ENCODE results near the gene ZNF736. TPM values are rescaled to one million over a fixed set of nuclear protein-coding genes. Genes with fewer than 3 reads are reported as not detected.
A peak's percentile ranks its signal among the peaks of the same experiment; 100 is the strongest.

ZNF736 gene
- total RNA-seq: 10 to 100 TPM; 16.2 to 31.6 TPM
- polyA plus RNA-seq: 1 to 10 TPM; 2.7 to 4.7 TPM
- long read RNA-seq, donor 1, full-length matches to known transcripts: 7 of 7 reads
- long read RNA-seq, donor 1, partial matches to known transcripts: 0 of 7 reads
- long read RNA-seq, donor 1, other reads (novel, unspliced or antisense): 0 of 7 reads
- long read RNA-seq, donor 2, full-length matches to known transcripts: 4 of 4 reads
- long read RNA-seq, donor 2, partial matches to known transcripts: 0 of 4 reads
- long read RNA-seq, donor 2, other reads (novel, unspliced or antisense): 0 of 4 reads
- long read RNA-seq, donor 3, full-length matches to known transcripts: 3 of 3 reads
- long read RNA-seq, donor 3, partial matches to known transcripts: 0 of 3 reads
- long read RNA-seq, donor 3, other reads (novel, unspliced or antisense): 0 of 3 reads
- long read RNA-seq, donor 4, full-length matches to known transcripts: 2 of 2 reads
- long read RNA-seq, donor 4, partial matches to known transcripts: 0 of 2 reads
- long read RNA-seq, donor 4, other reads (novel, unspliced or antisense): 0 of 2 reads
- long read RNA-seq, donor 5, partial matches to known transcripts: 7 of 11 reads
- long read RNA-seq, donor 5, other reads (novel, unspliced or antisense): 0 of 11 reads

DNA sequence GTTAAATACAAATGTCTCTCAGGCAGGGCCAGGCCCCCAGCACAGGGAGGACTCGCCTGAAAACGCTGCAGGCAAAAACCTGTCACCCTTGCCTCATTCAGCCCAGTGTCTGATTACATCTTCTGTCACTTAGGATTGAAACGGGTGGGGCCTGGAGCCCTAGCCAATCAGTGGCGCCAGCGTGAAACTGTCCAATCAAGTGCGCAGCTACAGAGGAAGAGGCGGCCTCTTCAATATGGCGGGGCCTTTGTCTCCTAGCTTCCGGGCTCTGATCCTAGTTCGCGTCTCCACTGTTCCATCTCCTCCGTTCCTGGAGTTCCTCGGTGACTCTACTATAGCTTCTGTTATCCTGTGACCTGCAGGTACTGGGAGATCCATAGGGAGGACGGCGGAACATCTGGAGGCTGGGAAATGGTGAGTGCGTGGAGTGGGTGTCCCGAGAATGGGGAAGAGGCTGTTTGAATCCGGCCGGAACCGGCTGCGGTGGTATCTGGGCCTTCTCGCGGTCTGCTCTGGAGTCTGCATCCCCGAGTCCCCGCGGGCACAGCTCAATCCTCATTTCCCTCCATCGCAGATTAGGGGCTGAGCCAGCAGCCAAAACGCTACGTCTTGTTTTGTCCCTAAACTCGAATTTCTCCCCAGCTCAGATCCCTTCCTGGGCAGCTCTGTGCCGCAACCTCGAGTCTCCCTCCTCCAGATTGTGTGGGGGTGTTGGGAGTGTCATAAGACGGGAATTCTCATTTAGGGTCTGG, at the start of gene ZNF736:
ZNF736 (plus strand) TSS at position 222 of the 752 bp plus-strand sequence; CDS start at position 412, 190 bp downstream.
- Histone ChIP-seq H3K9ac (ENCODE audit: insufficient read depth in 1 of 2, low read length in 2 of 2) (peak within 1 kb of the TSS; percentile 91 to 98), H3K4me1 (ENCODE audit: control insufficient read depth in 5 of 5, insufficient read depth in 5 of 5, low read length in 5 of 5) (peaks cover 0 to 16% (median 6%) of the 10 kb centered on the region in 5 donors), H3K9me3 (ENCODE audit: control insufficient read depth in 4 of 4, insufficient read depth in 3 of 4, low read length in 3 of 4) (peaks cover 0 to 2% (median 0%) of the 10 kb centered on the region in 4 donors), H3K36me3 (ENCODE audit: control insufficient read depth in 4 of 4, insufficient read depth in 4 of 4, low read length in 4 of 4) (peaks cover 0 to 4% (median 0%) of the 10 kb centered on the region in 4 donors), H3K4me3 (peak within 1 kb of the TSS; percentile 94), H3K27ac (ENCODE audit: low read depth in 1 of 2, low read length in 1 of 2) (peak within 1 kb of the TSS; percentile 57 to 98), H3K27me3 (ENCODE audit: control insufficient read depth in 3 of 3, insufficient read depth in 3 of 3, low read length in 2 of 3) (no peaks in the 10 kb centered on the region)
- TF ChIP-seq, protein P1, sequence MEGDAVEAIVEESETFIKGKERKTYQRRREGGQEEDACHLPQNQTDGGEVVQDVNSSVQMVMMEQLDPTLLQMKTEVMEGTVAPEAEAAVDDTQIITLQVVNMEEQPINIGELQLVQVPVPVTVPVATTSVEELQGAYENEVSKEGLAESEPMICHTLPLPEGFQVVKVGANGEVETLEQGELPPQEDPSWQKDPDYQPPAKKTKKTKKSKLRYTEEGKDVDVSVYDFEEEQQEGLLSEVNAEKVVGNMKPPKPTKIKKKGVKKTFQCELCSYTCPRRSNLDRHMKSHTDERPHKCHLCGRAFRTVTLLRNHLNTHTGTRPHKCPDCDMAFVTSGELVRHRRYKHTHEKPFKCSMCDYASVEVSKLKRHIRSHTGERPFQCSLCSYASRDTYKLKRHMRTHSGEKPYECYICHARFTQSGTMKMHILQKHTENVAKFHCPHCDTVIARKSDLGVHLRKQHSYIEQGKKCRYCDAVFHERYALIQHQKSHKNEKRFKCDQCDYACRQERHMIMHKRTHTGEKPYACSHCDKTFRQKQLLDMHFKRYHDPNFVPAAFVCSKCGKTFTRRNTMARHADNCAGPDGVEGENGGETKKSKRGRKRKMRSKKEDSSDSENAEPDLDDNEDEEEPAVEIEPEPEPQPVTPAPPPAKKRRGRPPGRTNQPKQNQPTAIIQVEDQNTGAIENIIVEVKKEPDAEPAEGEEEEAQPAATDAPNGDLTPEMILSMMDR (IDR thresholded peaks at IDR 0.05; ENCODE audit: control extremely low read depth, extremely low read depth): no peak
- DNase-seq (peak; percentile 94 to 97 (median 97)), ATAC-seq (ENCODE audit: insufficient read depth, low FRiP score) (peak; percentile 100)
- WGBS, 2 donors: 0% methylated on average over 33 of the region's 33 CpGs

DNA sequence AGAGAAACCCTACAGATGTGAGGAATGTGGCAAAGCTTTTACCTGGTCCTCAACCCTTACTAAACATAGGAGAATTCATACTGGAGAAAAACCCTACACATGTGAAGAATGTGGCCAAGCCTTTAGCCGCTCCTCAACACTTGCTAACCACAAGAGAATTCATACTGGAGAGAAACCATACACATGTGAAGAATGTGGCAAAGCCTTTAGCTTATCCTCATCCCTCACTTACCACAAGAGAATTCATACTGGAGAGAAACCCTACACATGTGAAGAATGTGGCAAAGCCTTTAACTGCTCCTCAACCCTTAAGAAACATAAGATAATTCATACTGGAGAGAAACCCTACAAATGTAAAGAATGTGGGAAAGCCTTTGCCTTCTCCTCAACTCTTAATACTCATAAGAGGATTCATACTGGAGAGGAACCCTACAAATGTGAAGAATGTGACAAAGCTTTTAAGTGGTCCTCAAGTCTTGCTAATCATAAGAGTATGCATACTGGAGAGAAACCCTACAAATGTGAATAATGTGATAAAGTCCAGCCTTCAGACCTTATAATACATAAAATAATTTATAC, 47.3 kb upstream of the ZNF736 start:
- no peaks in the 10 kb centered on the region for H3K27me3 ChIP-seq (ENCODE audit: control insufficient read depth in 3 of 3, insufficient read depth in 3 of 3, low read length in 2 of 3)
- no peak overlapping the region for H3K27ac ChIP-seq (ENCODE audit: low read depth in 1 of 2, low read length in 1 of 2)
- no peak for DNase-seq
- peaks cover 0 to 25% (median 8%) of the 10 kb centered on the region in 4 donors for H3K9me3 ChIP-seq (ENCODE audit: control insufficient read depth in 4 of 4, insufficient read depth in 3 of 4, low read length in 3 of 4)
- H3K36me3 ChIP-seq (ENCODE audit: control insufficient read depth in 4 of 4, insufficient read depth in 4 of 4, low read length in 4 of 4): no peaks in the 10 kb centered on the region
- H3K9ac ChIP-seq (ENCODE audit: insufficient read depth in 1 of 2, low read length in 2 of 2): no peak overlapping the region
- no peak for ATAC-seq (ENCODE audit: insufficient read depth, low FRiP score)
- TF ChIP-seq, protein P1 (IDR thresholded peaks at IDR 0.05; ENCODE audit: control extremely low read depth, extremely low read depth): no peak
- no peaks in the 10 kb centered on the region for H3K4me1 ChIP-seq (ENCODE audit: control insufficient read depth in 5 of 5, insufficient read depth in 5 of 5, low read length in 5 of 5)
- 77 to 86% methylated on average over 1 of the region's 1 CpG for WGBS, 2 donors
- H3K4me3 ChIP-seq: no peak overlapping the region

DNA sequence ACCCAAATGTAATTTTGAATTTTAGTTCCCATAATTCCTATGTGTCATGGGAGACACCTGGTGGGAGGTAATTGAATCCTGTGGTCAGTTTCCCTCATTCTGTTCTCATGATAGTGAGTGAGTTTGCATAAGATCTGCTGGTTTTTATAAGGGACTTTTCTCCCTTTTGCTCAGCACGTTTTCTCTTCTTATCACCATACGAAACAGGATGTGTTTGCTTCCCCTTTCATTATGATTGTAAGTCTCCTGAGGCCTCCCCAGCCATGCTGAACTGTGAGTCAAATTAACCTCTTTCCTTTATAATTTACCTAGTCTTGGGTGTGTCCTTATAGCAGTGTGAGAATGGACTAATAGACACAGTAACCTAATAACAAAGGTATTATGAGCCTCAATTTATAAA, 36.1 kb upstream of the ZNF736 start:
- TF ChIP-seq, protein P1 (IDR thresholded peaks at IDR 0.05; ENCODE audit: control extremely low read depth, extremely low read depth): no peak
- H3K27me3 ChIP-seq (ENCODE audit: control insufficient read depth in 3 of 3, insufficient read depth in 3 of 3, low read length in 2 of 3): no peaks in the 10 kb centered on the region
- no peak overlapping the region for H3K9ac ChIP-seq (ENCODE audit: insufficient read depth in 1 of 2, low read length in 2 of 2)
- H3K4me1 ChIP-seq (ENCODE audit: control insufficient read depth in 5 of 5, insufficient read depth in 5 of 5, low read length in 5 of 5): no peaks in the 10 kb centered on the region
- no peak overlapping the region for H3K27ac ChIP-seq (ENCODE audit: low read depth in 1 of 2, low read length in 1 of 2)
- H3K9me3 ChIP-seq (ENCODE audit: control insufficient read depth in 4 of 4, insufficient read depth in 3 of 4, low read length in 3 of 4): peaks cover 0 to 6% (median under 1%) of the 10 kb centered on the region in 4 donors
- no peak overlapping the region for H3K4me3 ChIP-seq
- H3K36me3 ChIP-seq (ENCODE audit: control insufficient read depth in 4 of 4, insufficient read depth in 4 of 4, low read length in 4 of 4): no peaks in the 10 kb centered on the region
- DNase-seq: no peak
- ATAC-seq (ENCODE audit: insufficient read depth, low FRiP score): no peak
- WGBS, 2 donors: 41 to 50% methylated on average over 2 of the region's 2 CpGs
